WTC11 (cell line): ENCODE results near the gene OR5AR1.

ENCODE experiments used
- ATF3 ChIP-seq: sonication (generic); formaldehyde crosslinking; conservative IDR thresholded peaks from 2 replicates; pipeline ENCODE4 v1.8.1; 2022; ENCODE audit warnings: mild to moderate bottlenecking, missing genetic modification reagents
- CTCF ChIP-seq: fragments of 200-600 bp; IDR thresholded peaks from 2 replicates; pipeline ENCODE4 v1.8.0; 2022; ENCODE audit warnings: antibody characterized with exemption
- E2F5 ChIP-seq: sonication (generic); formaldehyde crosslinking; IDR thresholded peaks from 2 replicates; pipeline ENCODE4 v1.8.1; 2022; ENCODE audit warnings: mild to moderate bottlenecking, moderate library complexity, missing genetic modification reagents
- KAT7 ChIP-seq: sonication (generic); formaldehyde crosslinking; IDR thresholded peaks from 2 replicates; pipeline ENCODE4 v1.8.1; 2023; ENCODE audit warnings: missing genetic modification reagents, mild to moderate bottlenecking, borderline replicate concordance
- NFE2L1 ChIP-seq: sonication (generic); formaldehyde crosslinking; IDR thresholded peaks from 2 replicates; pipeline ENCODE4 v1.8.1; 2023; ENCODE audit warnings: missing genetic modification reagents
- ZNF121 ChIP-seq: sonication (generic); formaldehyde crosslinking; IDR thresholded peaks from 2 replicates; pipeline ENCODE4 v1.8.0; 2023; ENCODE audit warnings: missing genetic modification reagents
- ZNF232 ChIP-seq: sonication (generic); formaldehyde crosslinking; IDR thresholded peaks from 2 replicates; pipeline ENCODE4 v1.8.0; 2022; ENCODE audit warnings: mild to moderate bottlenecking, missing genetic modification reagents
- ZNF416 ChIP-seq: fragments of 250-450 bp; sonication (Bioruptor Pico); IDR thresholded peaks from 2 replicates; pipeline ENCODE4 v1.9.0; 2021; ENCODE audit warnings: mild to moderate bottlenecking, inconsistent platforms
- ZNF512 ChIP-seq: sonication (generic); formaldehyde crosslinking; IDR thresholded peaks from 2 replicates; pipeline ENCODE4 v1.8.1; 2022; ENCODE audit warnings: missing genetic modification reagents, borderline replicate concordance

- TF ChIP-seq KAT7 (CRISPR knock-in tag) = no peak
- TF ChIP-seq ZNF121 (CRISPR knock-in tag) = no peak
- no peak for TF ChIP-seq ZNF512 (CRISPR knock-in tag)
- TF ChIP-seq CTCF = no peak
- no peak for TF ChIP-seq ATF3 (CRISPR knock-in tag)
- no peak for TF ChIP-seq NFE2L1 (CRISPR knock-in tag)
- no peak for TF ChIP-seq E2F5 (CRISPR knock-in tag)
- TF ChIP-seq ZNF232 (CRISPR knock-in tag) = no peak
- no peak for TF ChIP-seq ZNF416
Measured at GRCh38 chr11:56700242-56700913, 36.9 kb downstream of the OR5AR1 start.
